Left lung (tissue), 10 donors: ENCODE data around the gene PARP11. TPM values are rescaled to one million over a fixed set of nuclear protein-coding genes. Genes with fewer than 3 reads are reported as not detected.

Source experiments
- ATAC-seq: fragments of 200-7000 bp; cut with Tn5 transposase; one replicate; pipeline ENCODE4 v1.9.1; 2020; ENCODE audit warnings: moderate library complexity
- DNase-seq, 4 donors: peaks; one replicate each; pipeline ENCODE4 v3.0.0-alpha.2; 2013 to 2020
- H3K27ac ChIP-seq, 2 donors: fragments of 200-600 bp; sonication (generic) in 1 of 2; one replicate each; pipeline versions ENCODE4 v1.5.0 to v1.8.0; 2020 to 2021
- H3K27me3 ChIP-seq, 2 donors: fragments of 200-600 bp; sonication (generic) in 1 of 2; one replicate each; pipeline versions ENCODE4 v1.5.0 to v1.8.0; 2020 to 2021
- H3K36me3 ChIP-seq, 2 donors: fragments of 200-600 bp; sonication (generic) in 1 of 2; one replicate each; pipeline versions ENCODE4 v1.5.0 to v1.8.0; 2020 to 2021
- H3K4me1 ChIP-seq, 2 donors: fragments of 200-600 bp; one replicate each; pipeline ENCODE4 v1.8.0; 2021
- H3K4me3 ChIP-seq, 2 donors: fragments of 200-600 bp; sonication (generic) in 1 of 2; one replicate each; pipeline versions ENCODE4 v1.5.0 to v1.8.0; 2020 to 2021; ENCODE audit warnings: mild to moderate bottlenecking in 1 of 2
- H3K9me3 ChIP-seq, 2 donors: fragments of 200-600 bp; sonication (generic) in 1 of 2; one replicate each; pipeline versions ENCODE4 v1.5.0 to v1.8.0; 2020 to 2021
- CTCF ChIP-seq, 2 donors: fragments of 200-600 bp; sonication (generic) in 1 of 2; IDR thresholded peaks; one replicate each; pipeline versions ENCODE4 v1.5.0 to v1.8.0; 2021; ENCODE audit warnings: antibody characterized with exemption in 2 of 2
- intact Hi-C, 2 donors: fragments of 100-400 bp; cut with DNase I; formaldehyde crosslinking; loops; one replicate each; pipeline versions ENCODE4 v1.11.2 to v1.14.2; 2022
- polyA plus RNA-seq, 6 donors: library from polyadenylated mRNA; unstranded; fragments of 120-200 nt; gene quantifications; one replicate each; pipeline ENCODE4 v1.2.1, GENCODE V29; 2013; ENCODE audit not compliant: insufficient read length in 6 of 6
- total RNA-seq, 2 donors: library from RNA; stranded (reverse); fragmentation: NEBNext Ultra II Directional; extraction: Animal tissue kit (Norgen Biotek cat#: 25700); gene quantifications; one replicate each; pipeline ENCODE4 v1.2.1, GENCODE V29; 2021
- donor health status: DM: no; HTN: yes; CAD: no.
- donor health status: DM: no; HTN: no; CAD: no.

PARP11 gene
- total and polyA plus RNA-seq, 8 donors = 11.0 to 18.3 (median 15.9) TPM

GRCh38 chr12:3820122-3820521 is 53.1 kb downstream of the PARP11 start:
- Histone ChIP-seq H3K4me3 (no peak overlapping the region), H3K27ac (no peak overlapping the region), H3K4me1 (no peaks in the 10 kb centered on the region), H3K36me3 (peaks cover 0 to 32% of the 10 kb centered on the region in 2 donors), H3K27me3 (no peaks in the 10 kb centered on the region), H3K9me3 (no peaks in the 10 kb centered on the region)
- no peak for TF ChIP-seq CTCF (IDR thresholded peaks at IDR 0.05)
- DNase-seq = no peak
- ATAC-seq = no peak
- intact Hi-C loops = no loop called here

- intact Hi-C loops = no loop called here
- Histone ChIP-seq H3K27me3 (no peaks in the 10 kb centered on the region), H3K9me3 (no peaks in the 10 kb centered on the region), H3K4me1 (no peaks in the 10 kb centered on the region), H3K36me3 (peaks cover 0 to 32% of the 10 kb centered on the region in 2 donors), H3K27ac (no peak overlapping the region), H3K4me3 (no peak overlapping the region)
- ATAC-seq (no peak), DNase-seq (no peak)
- TF ChIP-seq CTCF (IDR thresholded peaks at IDR 0.05) = no peak
Observed at GRCh38 chr12:3816266-3816665, 56.9 kb downstream of the PARP11 start.

GRCh38 chr12:3815094-3815766 is 58.0 kb downstream of the PARP11 start:
- no peaks in the 10 kb centered on the region for H3K9me3 ChIP-seq
- TF ChIP-seq CTCF (IDR thresholded peaks at IDR 0.05) = no peak
- intact Hi-C loops = no loop called here
- DNase-seq (no peak), ATAC-seq (no peak)
- peaks cover 0 to 26% of the 10 kb centered on the region in 2 donors for H3K36me3 ChIP-seq
- no peak overlapping the region for H3K4me3 ChIP-seq
- H3K27me3 ChIP-seq = no peaks in the 10 kb centered on the region
- no peak overlapping the region for H3K27ac ChIP-seq
- no peaks in the 10 kb centered on the region for H3K4me1 ChIP-seq

GRCh38 chr12:3810540-3810939 is 62.7 kb downstream of the PARP11 start:
- no peak for DNase-seq
- TF ChIP-seq CTCF (IDR thresholded peaks at IDR 0.05) = no peak
- Histone ChIP-seq H3K9me3 (no peaks in the 10 kb centered on the region), H3K36me3 (peaks cover 0 to 29% of the 10 kb centered on the region in 2 donors), H3K4me1 (no peaks in the 10 kb centered on the region), H3K4me3 (no peak overlapping the region), H3K27me3 (no peaks in the 10 kb centered on the region), H3K27ac (no peak overlapping the region)
- ATAC-seq = no peak
- intact Hi-C loops = no loop called here

- H3K27me3 ChIP-seq = no peaks in the 10 kb centered on the region
- no peak for DNase-seq
- no peak for TF ChIP-seq CTCF (IDR thresholded peaks at IDR 0.05)
- intact Hi-C loops = no loop called here
- H3K9me3 ChIP-seq = no peaks in the 10 kb centered on the region
- no peak overlapping the region for H3K27ac ChIP-seq
- no peaks in the 10 kb centered on the region for H3K4me1 ChIP-seq
- H3K36me3 ChIP-seq = peaks cover 0 to 30% of the 10 kb centered on the region in 2 donors
- H3K4me3 ChIP-seq = no peak overlapping the region
- no peak for ATAC-seq
Observed at GRCh38 chr12:3810016-3810370, 63.2 kb downstream of the PARP11 start.
